Upper lobe of left lung (tissue), 6 donors: ENCODE results near the gene DCTN2. TPM values are rescaled to one million over a fixed set of nuclear protein-coding genes. Genes with fewer than 3 reads are reported as not detected.
"Not testable (repeated sequence)": the region's sequence is repeated elsewhere in the genome, so short reads cannot be mapped to it uniquely, and the experiment has no call there.

ENCODE experiments used
- ATAC-seq, 2 donors: fragments of 200-7000 bp; cut with Tn5 transposase; one replicate each; pipeline ENCODE4 v1.9.1; 2022; ENCODE audit warnings: mild to moderate bottlenecking in 2 of 2, moderate library complexity in 2 of 2; ENCODE audit not compliant: low FRiP score in 2 of 2
- DNase-seq, 2 donors: peaks; one replicate each; pipeline ENCODE4 v3.0.0-alpha.2; 2019 to 2020
- H3K27ac ChIP-seq, 4 donors: fragments of 200-600 bp; sonication (generic); one replicate each; pipeline ENCODE4 v1.5.1; 2016 to 2019
- H3K27me3 ChIP-seq, 4 donors: fragments of 200-600 bp; sonication (generic); one replicate each; pipeline ENCODE4 v1.5.1; 2017 to 2019
- H3K36me3 ChIP-seq, 4 donors: fragments of 200-600 bp; sonication (generic); one replicate each; pipeline ENCODE4 v1.5.1; 2016 to 2019
- H3K4me1 ChIP-seq, 4 donors: fragments of 200-600 bp; sonication (generic); one replicate each; pipeline ENCODE4 v1.5.1; 2018 to 2019
- H3K4me3 ChIP-seq, 4 donors: fragments of 200-600 bp; sonication (generic); one replicate each; pipeline ENCODE4 v1.5.1; 2017 to 2019; ENCODE audit warnings: mild to moderate bottlenecking in 2 of 4, moderate library complexity in 1 of 4
- H3K9me3 ChIP-seq, 4 donors: fragments of 200-600 bp; sonication (generic); one replicate each; pipeline ENCODE4 v1.5.1; 2018 to 2019
- CTCF ChIP-seq, 6 experiments: fragments of 450-650 bp in 4 of 6; fragments of 200-600 bp in 2 of 6; sonication (generic) in 2 of 6; IDR thresholded peaks; one replicate each; pipeline ENCODE4 v1.5.1; 2016 to 2019; ENCODE audit warnings: antibody characterized with exemption in 6 of 6
- EP300 ChIP-seq, 4 donors: sonication (generic); formaldehyde crosslinking; IDR thresholded peaks; one replicate each; pipeline ENCODE4 v1.5.1; 2017; ENCODE audit warnings: antibody characterized with exemption in 4 of 4, control low read depth in 2 of 4
- POLR2A ChIP-seq, 4 donors: fragments of 450-650 bp; IDR thresholded peaks; one replicate each; pipeline ENCODE4 v1.5.1; 2016 to 2017; ENCODE audit warnings: antibody characterized with exemption in 4 of 4, mild to moderate bottlenecking in 2 of 4
- POLR2AphosphoS5 ChIP-seq, 2 donors: sonication (generic); formaldehyde crosslinking; IDR thresholded peaks; one replicate each; pipeline ENCODE4 v1.5.1; 2017; ENCODE audit warnings: antibody characterized with exemption in 2 of 2
- WGBS, 2 donors: methylation state at CpG; one replicate each; pipeline ENCODE4 v1.1.5; 2017 to 2018; 5-methylcytosine and 5-hydroxymethylcytosine counted together
- total RNA-seq, 6 donors: library from RNA; depleted of rRNA in 4 of 6; stranded (reverse); fragments of >200 nt in 4 of 6; gene quantifications; one replicate each; pipeline versions ENCODE4 v1.1.0 to v1.2.1, GENCODE V29; 2016 to 2021
- donor health status: DM: no; HTN: no; CAD: no; lungs with moderate emphysema.
- donor health status: DM: no; HTN: yes; CAD: no; lungs with severe emphysema.

Gene DCTN2
- total RNA-seq, 6 donors from 2014 or later = 83.1 to 145 (median 110) TPM

GRCh38 chr12:57571926-57572762 lies 25.2 kb upstream of the DCTN2 start:
- H3K27me3 ChIP-seq = no peaks in the 10 kb centered on the region
- H3K27ac ChIP-seq = no peak overlapping the region
- 92 to 93% methylated on average over 12 of the region's 12 CpGs for WGBS, 2 donors
- H3K4me1 ChIP-seq = no peaks in the 10 kb centered on the region
- H3K9me3 ChIP-seq = no peaks in the 10 kb centered on the region
- H3K4me3 ChIP-seq = no peak overlapping the region
- no peaks in the 10 kb centered on the region for H3K36me3 ChIP-seq
- DNase-seq = no peak
- peak in 1 of 2 donors; percentile 28 for ATAC-seq
- no peak for TF ChIP-seq EP300 (IDR thresholded peaks at IDR 0.05)
- no peak for TF ChIP-seq POLR2A (IDR thresholded peaks at IDR 0.05)
- TF ChIP-seq CTCF (IDR thresholded peaks at IDR 0.05) = no peak
- no peak for TF ChIP-seq POLR2AphosphoS5 (IDR thresholded peaks at IDR 0.05)

GRCh38 chr12:57570438-57570837 lies 23.4 kb upstream of the DCTN2 start:
- H3K4me3 ChIP-seq, H3K4me1 ChIP-seq, ATAC-seq, H3K27me3 ChIP-seq, H3K9me3 ChIP-seq, H3K36me3 ChIP-seq, H3K27ac ChIP-seq: not testable (repeated sequence)
- WGBS, 2 donors = 81 to 82% methylated on average over 13 of the region's 13 CpGs
- DNase-seq = peak in 1 of 2 donors; percentile 52

GRCh38 chr12:57569858-57570257 lies 22.9 kb upstream of the DCTN2 start:
- no peaks in the 10 kb centered on the region for H3K4me1 ChIP-seq
- no peak overlapping the region for H3K4me3 ChIP-seq
- TF ChIP-seq EP300 (IDR thresholded peaks at IDR 0.05) (no peak), CTCF (IDR thresholded peaks at IDR 0.05) (no peak), POLR2AphosphoS5 (IDR thresholded peaks at IDR 0.05) (no peak), POLR2A (IDR thresholded peaks at IDR 0.05) (no peak)
- H3K9me3 ChIP-seq = no peaks in the 10 kb centered on the region
- peak in 1 of 2 donors; percentile 70 for DNase-seq
- WGBS, 2 donors = 89 to 90% methylated on average over 18 of the region's 18 CpGs
- H3K27ac ChIP-seq = no peak overlapping the region
- no peaks in the 10 kb centered on the region for H3K27me3 ChIP-seq
- H3K36me3 ChIP-seq = no peaks in the 10 kb centered on the region
- ATAC-seq = no peak

GRCh38 chr12:57568838-57569237 lies 21.8 kb upstream of the DCTN2 start:
- H3K27me3 ChIP-seq = no peaks in the 10 kb centered on the region
- H3K4me1 ChIP-seq = no peaks in the 10 kb centered on the region
- TF ChIP-seq CTCF (IDR thresholded peaks at IDR 0.05) (no peak), POLR2A (IDR thresholded peaks at IDR 0.05) (no peak), EP300 (IDR thresholded peaks at IDR 0.05) (no peak), POLR2AphosphoS5 (IDR thresholded peaks at IDR 0.05) (no peak)
- ATAC-seq = no peak
- no peaks in the 10 kb centered on the region for H3K9me3 ChIP-seq
- no peak overlapping the region for H3K27ac ChIP-seq
- H3K36me3 ChIP-seq = no peaks in the 10 kb centered on the region
- no peak overlapping the region for H3K4me3 ChIP-seq
- 68 to 71% methylated on average over 4 to 6 of the region's 6 CpGs for WGBS, 2 donors
- DNase-seq = no peak

- ATAC-seq = no peak
- DNase-seq = no peak
- 78 to 83% methylated on average over 7 of the region's 7 CpGs for WGBS, 2 donors
- Histone ChIP-seq H3K27ac (no peak overlapping the region), H3K9me3 (no peaks in the 10 kb centered on the region), H3K4me3 (no peak overlapping the region), H3K36me3 (no peaks in the 10 kb centered on the region), H3K4me1 (no peaks in the 10 kb centered on the region), H3K27me3 (no peaks in the 10 kb centered on the region)
- TF ChIP-seq POLR2AphosphoS5 (IDR thresholded peaks at IDR 0.05) (no peak), EP300 (IDR thresholded peaks at IDR 0.05) (no peak), CTCF (IDR thresholded peaks at IDR 0.05) (no peak), POLR2A (IDR thresholded peaks at IDR 0.05) (no peak)
Observed at GRCh38 chr12:57564178-57564740, 17.3 kb upstream of the DCTN2 start.
